Right renal cortex interstitium (tissue), 3 donors: ENCODE results near the gene PLXND1. TPM values are rescaled to one million over a fixed set of nuclear protein-coding genes. Genes with fewer than 3 reads are reported as not detected.
"Not testable (repeated sequence)": the region's sequence is repeated elsewhere in the genome, so short reads cannot be mapped to it uniquely, and the experiment has no call there.

ENCODE experiments used
- DNase-seq, 3 donors: peaks; one replicate each; pipeline ENCODE4 v3.0.0-alpha.2; 2013; ENCODE audit warnings: low read depth in 3 of 3, low spot score in 2 of 3
- polyA plus RNA-seq, 3 donors: library from polyadenylated mRNA; unstranded; fragments of 120-200 nt; gene quantifications; one replicate each; pipeline ENCODE4 v1.2.1, GENCODE V29; 2013; ENCODE audit not compliant: insufficient read length in 3 of 3

The PLXND1 gene
- polyA plus RNA-seq, 3 donors, result 105 to 132 (median 117) TPM

DNA sequence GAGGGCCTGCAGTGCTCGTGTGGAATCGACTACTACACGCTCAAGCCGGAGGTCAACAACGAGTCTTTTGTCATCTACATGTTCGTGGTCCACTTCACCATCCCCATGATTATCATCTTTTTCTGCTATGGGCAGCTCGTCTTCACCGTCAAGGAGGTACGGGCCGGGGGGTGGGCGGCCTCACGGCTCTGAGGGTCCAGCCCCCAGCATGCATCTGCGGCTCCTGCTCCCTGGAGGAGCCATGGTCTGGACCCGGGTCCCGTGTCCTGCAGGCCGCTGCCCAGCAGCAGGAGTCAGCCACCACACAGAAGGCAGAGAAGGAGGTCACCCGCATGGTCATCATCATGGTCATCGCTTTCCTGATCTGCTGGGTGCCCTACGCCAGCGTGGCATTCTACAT lies 74.2 kb downstream of the PLXND1 start:
- DNase-seq, result no peak

- no peak for DNase-seq
Measured at GRCh38 chr3:129531699-129532098, 74.8 kb downstream of the PLXND1 start.

DNA sequence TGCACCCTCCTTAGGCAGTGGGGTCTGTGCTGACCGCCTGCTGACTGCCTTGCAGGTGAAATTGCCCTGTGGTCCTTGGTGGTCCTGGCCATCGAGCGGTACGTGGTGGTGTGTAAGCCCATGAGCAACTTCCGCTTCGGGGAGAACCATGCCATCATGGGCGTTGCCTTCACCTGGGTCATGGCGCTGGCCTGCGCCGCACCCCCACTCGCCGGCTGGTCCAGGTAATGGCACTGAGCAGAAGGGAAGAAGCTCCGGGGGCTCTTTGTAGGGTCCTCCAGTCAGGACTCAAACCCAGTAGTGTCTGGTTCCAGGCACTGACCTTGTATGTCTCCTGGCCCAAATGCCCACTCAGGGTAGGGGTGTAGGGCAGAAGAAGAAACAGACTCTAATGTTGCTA lies 75.7 kb downstream of the PLXND1 start:
- no peak for DNase-seq

GRCh38 chr3:129530251-129530791 lies 76.2 kb downstream of the PLXND1 start:
- DNase-seq, result no peak

- no peak for DNase-seq
Measured at GRCh38 chr3:129529436-129530210, 76.9 kb downstream of the PLXND1 start.

- no peak for DNase-seq
Measured at GRCh38 chr3:129528589-129529100, 77.8 kb downstream of the PLXND1 start, which contains the start of gene RHO. RHO (plus strand) TSS chr3:129528639; CDS start chr3:129528734, 95 bp downstream.

GRCh38 chr3:129527262-129527661 lies 79.2 kb downstream of the PLXND1 start:
- DNase-seq, result no peak

- no peak for DNase-seq
Measured at GRCh38 chr3:129526121-129526900, 80.2 kb downstream of the PLXND1 start.

DNA sequence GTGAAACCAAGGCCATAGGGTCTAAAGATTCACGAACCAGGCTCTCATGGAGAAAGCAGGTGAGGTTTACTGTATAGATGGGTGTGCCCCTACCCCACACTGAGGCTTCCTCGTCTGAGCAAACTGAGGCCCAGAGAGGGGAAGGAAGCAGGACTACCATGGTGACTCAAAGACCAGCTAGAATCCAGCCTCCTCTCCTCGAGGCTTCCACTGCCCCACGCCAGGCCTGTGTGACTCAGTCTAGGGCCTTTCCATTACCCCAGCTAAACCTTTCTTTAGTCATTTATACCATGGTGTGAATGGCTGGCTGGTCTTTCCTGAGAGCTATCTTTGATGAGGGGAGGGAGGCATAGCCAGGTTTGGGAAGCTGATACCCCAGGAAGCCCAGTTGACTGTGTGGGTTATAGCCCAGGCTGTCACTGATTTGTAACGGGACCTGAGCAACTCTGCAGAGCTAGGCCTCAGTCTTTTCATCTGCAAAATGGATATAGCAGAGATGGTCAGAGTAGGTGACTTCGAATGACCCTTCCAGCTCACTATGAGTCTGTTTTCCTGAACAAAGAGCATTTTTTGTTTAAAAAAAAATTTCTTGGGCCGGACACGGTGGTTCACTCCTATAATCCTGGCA lies 81.0 kb downstream of the PLXND1 start:
- DNase-seq, result no peak

DNA sequence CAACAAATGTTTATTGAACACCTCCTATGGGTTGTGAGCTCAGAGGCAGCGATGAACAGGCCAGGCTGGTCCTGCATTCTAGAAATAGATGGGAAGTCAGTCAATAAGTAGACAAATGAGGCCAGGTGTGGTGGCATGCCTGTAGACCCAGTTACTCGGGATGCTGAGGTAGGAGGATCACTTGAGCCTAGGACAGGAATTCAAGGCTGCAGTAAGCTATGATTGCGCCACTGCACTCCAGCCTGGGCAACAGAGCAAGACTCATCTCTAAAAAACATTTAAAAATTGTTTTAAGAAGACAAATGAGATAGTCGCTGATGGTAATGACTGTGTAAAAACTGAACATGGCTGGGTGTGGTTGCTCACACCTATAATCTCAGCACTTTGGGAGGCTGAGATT lies 82.4 kb downstream of the PLXND1 start:
- DNase-seq, result no peak

DNA sequence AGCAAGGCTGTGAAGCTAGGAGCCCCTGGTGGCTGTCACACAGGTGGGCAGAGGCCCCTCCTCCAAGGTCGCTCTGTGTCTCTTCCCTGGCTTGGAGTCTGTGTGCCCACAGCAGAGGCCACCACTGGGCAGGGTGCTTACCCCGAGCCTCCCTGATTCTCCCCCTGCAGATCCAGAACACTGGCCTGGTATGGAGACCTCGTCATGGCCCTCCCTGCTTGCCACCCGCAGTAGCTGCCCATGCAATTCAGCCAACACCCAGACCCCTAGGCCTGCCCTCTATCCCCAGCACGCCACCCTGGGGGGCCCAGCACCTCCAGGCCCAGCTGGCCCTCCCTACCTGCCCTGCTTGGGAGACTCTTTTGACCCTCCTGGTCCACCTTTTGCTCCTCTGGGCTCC lies 83.5 kb downstream of the PLXND1 start:
- no peak for DNase-seq

DNA sequence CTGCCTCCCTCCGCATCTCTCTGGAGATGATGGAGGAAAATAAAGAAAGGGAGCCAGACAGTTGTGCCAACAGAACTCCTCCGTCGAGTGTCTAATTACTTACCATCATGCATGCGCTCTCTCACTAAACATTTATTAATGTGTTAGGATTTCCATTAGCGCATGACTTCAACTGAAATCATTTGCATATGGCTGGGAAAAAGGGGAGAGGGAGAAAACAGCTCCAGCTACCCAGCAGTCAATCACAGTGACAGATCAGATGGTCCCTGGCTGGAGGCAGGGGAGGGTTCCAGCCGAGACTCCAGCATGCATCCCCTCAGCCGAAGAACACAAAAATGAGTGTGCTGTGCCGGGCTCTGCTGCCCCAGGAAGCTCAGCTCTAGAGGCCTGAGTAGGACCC lies 84.9 kb downstream of the PLXND1 start:
- DNase-seq, result no peak

DNA sequence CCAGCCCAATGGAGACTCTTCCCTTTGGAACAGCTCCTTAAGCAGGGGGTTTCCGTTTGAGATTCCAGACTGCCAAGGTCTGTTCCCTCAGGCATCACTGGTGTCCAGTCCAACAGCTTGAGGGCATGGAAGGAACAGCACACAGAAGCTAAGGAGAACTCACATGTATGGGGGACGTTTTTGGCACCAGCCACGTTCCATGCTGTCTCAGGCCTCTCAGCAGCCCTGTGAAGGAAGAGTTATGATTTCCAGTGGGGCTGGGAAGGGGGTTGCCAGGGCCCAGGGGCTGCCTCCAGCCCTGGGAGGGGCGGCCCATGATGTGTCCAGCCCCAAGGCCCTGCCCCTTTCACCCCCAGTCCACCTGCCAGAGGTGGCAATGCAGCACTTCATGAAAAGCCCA lies 85.5 kb downstream of the PLXND1 start:
- no peak for DNase-seq

DNA sequence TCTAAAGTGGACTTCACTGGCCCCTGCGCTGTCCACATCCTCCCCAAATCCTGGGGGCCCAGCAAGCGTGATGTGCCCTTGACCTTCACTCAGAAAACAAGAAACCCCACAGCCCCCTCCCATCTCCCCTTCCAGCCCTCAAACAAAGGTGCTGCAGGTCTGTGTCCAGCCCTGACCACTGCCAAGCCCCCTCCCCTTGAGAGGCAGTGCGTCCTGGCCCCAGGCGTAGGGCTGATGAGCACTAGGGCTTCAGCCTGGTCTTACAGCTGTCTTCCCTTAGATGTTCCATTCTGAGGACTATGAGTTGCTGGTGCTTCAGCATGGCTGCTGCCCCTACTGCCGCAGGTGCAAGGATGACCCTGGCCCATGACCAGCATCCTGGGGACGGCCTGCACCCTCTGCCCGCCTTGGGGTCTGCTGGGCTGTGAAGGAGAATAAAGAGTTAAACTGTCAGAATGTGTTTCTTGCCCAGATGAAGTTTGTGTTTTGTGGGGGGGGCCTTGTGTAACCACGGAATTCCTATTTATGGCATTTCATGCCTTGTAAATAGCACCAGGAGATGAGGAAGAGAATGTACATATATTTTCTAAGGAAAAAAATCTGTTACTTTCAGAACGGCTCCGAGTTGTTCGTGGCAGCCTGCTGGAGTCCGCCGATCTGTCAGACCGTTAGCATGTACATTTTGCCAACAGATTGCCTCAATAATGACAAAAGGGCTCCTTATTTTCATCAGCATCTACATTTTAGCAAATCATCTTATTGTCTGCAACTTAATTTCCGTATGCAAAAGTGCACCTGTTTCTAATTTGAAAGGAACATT lies 86.4 kb downstream of the PLXND1 start:
- DNase-seq, result no peak

- DNase-seq, result no peak
Measured at GRCh38 chr3:129519449-129519848, 87.0 kb downstream of the PLXND1 start.

DNA sequence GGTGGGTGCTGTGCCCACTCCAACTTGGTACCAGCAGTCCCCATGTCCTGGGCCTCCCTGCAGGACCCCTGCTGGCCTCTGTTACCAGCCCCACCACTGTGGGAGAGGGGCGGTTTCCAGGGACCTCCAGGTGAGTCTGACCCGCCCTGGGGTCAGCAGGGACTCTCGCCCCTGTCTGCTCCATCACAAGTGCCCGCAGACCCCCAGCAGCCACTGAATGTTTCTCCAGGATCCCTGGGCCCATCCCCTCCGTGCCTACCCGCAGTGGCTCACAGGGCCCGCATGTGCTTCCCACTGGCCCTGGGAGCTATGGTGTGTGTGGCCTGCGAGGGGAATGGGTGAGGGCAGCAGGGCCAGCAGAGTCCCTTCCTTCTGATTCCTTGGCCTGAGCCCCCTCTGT lies 87.9 kb downstream of the PLXND1 start:
- DNase-seq, result no peak

GRCh38 chr3:129518038-129518561 lies 88.4 kb downstream of the PLXND1 start:
- DNase-seq, result no peak

- no peak for DNase-seq
Measured at GRCh38 chr3:129517516-129517915, 89.0 kb downstream of the PLXND1 start.

- DNase-seq, result not testable (repeated sequence)
Measured at GRCh38 chr3:129515821-129516432, 90.5 kb downstream of the PLXND1 start.
